ENCODE results near the gene MALAT1. TPM values are rescaled to one million over a fixed set of nuclear protein-coding genes. Genes with fewer than 3 reads are reported as not detected.

MALAT1 gene
- total and polyA plus RNA-seq, 2 donors (not counting 1 experiment from before 2014, with no cell fraction given) = 646 to 32,417 TPM

GRCh38 chr11:65549096-65549495, 50.3 kb downstream of the MALAT1 start:
- H3K27ac Mint-ChIP-seq = peak overlapping the region; percentile 73
- Histone ChIP-seq H3K27me3 (replicated peaks in 1 of 4; ENCODE audit: control extremely low read depth in 1 of 4, control insufficient read depth in 3 of 4, insufficient read depth in 4 of 4, low read length in 3 of 4) (no peaks in the 10 kb centered on the region), H3K79me2 (ENCODE audit: control insufficient read depth, insufficient read depth, low read length) (peaks cover 5% of the 10 kb centered on the region), H4K20me1 (ENCODE audit: control insufficient read depth, insufficient read depth, low read length, poor library complexity, severe bottlenecking) (no peaks in the 10 kb centered on the region), H3K4me2 (replicated peaks; ENCODE audit: low read depth, low read length, poor library complexity, severe bottlenecking) (no peak overlapping the region), H3K36me3 (replicated peaks in 1 of 2; ENCODE audit: control extremely low read depth in 1 of 2, control insufficient read depth in 1 of 2, extremely low read depth in 1 of 2, insufficient read depth in 2 of 2, low read length in 1 of 2) (no peaks in the 10 kb centered on the region), H3K27ac (ENCODE audit: low read length in 2 of 2) (no peak overlapping the region), H3K9me3 (ENCODE audit: control extremely low read depth in 1 of 3, control insufficient read depth in 2 of 3, insufficient read depth in 1 of 3, low read length in 2 of 3) (no peaks in the 10 kb centered on the region), H3K4me3 (ENCODE audit: control extremely low read depth in 1 of 5, extremely low read depth in 1 of 5, insufficient read depth in 1 of 5, low read depth in 2 of 5, low read length in 4 of 5) (no peak overlapping the region), H3K4me1 (ENCODE audit: control insufficient read depth in 2 of 2, insufficient read depth in 2 of 2, low read length in 2 of 2) (peaks cover 47 to 70% of the 10 kb centered on the region in 2 donors), H3K9ac (ENCODE audit: low read length) (no peak overlapping the region), H2AFZ (ENCODE audit: insufficient read depth, low read depth, low read length, poor library complexity, severe bottlenecking) (no peak overlapping the region)
- H3K4me3 Mint-ChIP-seq = no peak overlapping the region
- intact Hi-C loops (cut with micrococcal nuclease) = loop anchor here (10.0 kb wide), 1 partner anchor 434 kb away; the partner anchor contains the start of genes TM7SF2 and ZNHIT2
- DNase-seq = no peak
- H3K27me3 Mint-ChIP-seq = no peaks in the 10 kb centered on the region
- ChIA-PET CTCF (interaction anchor here (0.7 to 1.9 kb wide), 4 partner anchors 9 to 16 kb away, joined by 4 to 12 read pairs (median 8); no protein-coding TSS in a partner anchor), POLR2A (interaction anchor here (0.7 to 1.0 kb wide), 3 partner anchors 8 to 24 kb away, joined by 3 to 4 read pairs (median 3); partner anchors contain the start of genes SCYL1 and ZNRD2)
- ATAC-seq (ENCODE audit: low read depth) = no peak
- 94% methylated on average over 2 of the region's 3 CpGs for WGBS (ENCODE audit: insufficient coverage)
- no peaks in the 10 kb centered on the region for H3K9me3 Mint-ChIP-seq (ENCODE audit: insufficient read depth)
- TF ChIP-seq CTCF (IDR thresholded peaks at IDR 0.05) (no peak), EZH2 (IDR thresholded peaks at IDR 0.05; ENCODE audit: borderline replicate concordance, insufficient read depth, low read depth, low read length, poor library complexity, severe bottlenecking) (no peak)
- peaks cover 69% of the 10 kb centered on the region for H3K4me1 Mint-ChIP-seq
